SK-N-MC (cell line): Measurements from ENCODE around the gene LRP3.

Experiments
- EZH2 ChIP-seq: fragments of 200-600 bp; sonication (generic); IDR thresholded peaks from one replicate; pipeline ENCODE4 v1.6.1; 2017; ENCODE audit warnings: antibody characterized with exemption
- FOXP2 ChIP-seq: optimal IDR thresholded peaks from 2 replicates; pipeline ENCODE3; 2011; ENCODE audit warnings: mild to moderate bottlenecking, moderate library complexity; ENCODE audit not compliant: insufficient read depth; ENCODE audit errors: extremely low read length, control extremely low read depth
- POLR2AphosphoS5 ChIP-seq: IDR thresholded peaks from 2 replicates; pipeline ENCODE4 v1.6.1; 2012; ENCODE audit warnings: mild to moderate bottlenecking, low read depth, low read length, borderline replicate concordance

GRCh38 chr19:33248954-33249613, 55.0 kb downstream of the LRP3 start:
- TF ChIP-seq EZH2 (no peak), POLR2AphosphoS5 (no peak), FOXP2 (no peak)
